Measurements from ENCODE around the gene ABLIM3. TPM values are rescaled to one million over a fixed set of nuclear protein-coding genes. Genes with fewer than 3 reads are reported as not detected.

ABLIM3 gene
- total and polyA plus RNA-seq, 2 of the 13 experiments (the other 11 are each of a cell fraction or from before 2014, with no cell fraction given) = 0.53 to 6.3 TPM

DNA sequence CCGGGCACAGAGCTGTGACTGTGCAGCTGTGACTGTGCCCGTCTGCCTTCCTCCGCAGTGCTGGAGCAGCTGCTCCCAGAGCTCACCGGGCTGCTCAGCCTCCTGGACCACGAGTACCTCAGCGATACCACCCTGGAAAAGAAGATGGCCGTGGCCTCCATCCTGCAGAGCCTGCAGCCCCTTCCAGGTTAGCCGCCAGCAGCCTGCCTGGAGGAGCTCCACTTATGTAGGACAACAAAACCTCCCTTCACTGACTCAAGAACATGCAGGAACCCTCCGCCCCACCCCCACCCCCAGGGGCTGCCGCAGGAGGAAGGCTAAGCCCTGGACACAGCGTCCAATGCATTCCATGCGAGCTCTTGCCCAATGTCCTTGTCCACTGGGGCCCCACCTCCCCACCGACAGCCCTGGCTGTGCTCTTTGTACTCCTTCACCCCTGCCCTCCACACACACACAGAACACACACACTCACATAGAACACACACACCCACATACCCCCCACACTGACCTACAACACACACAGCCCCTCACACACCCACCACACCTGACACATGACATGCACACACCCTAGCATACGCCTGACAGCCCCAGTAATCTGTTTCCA lies 158.3 kb downstream of the ABLIM3 start (continued):
- TF ChIP-seq HNF1A (IDR thresholded peaks at IDR 0.05; ENCODE audit: low read depth) = no peak
- peak; percentile 22; the same call in 1 of the 2 replicates for TF ChIP-seq HNF1A (CRISPR knock-in tag; IDR thresholded peaks at IDR 0.05; ENCODE audit: borderline replicate concordance)
- TF ChIP-seq MXD3 (CRISPR knock-in tag; IDR thresholded peaks at IDR 0.05) = no peak
- TF ChIP-seq, protein P1, sequence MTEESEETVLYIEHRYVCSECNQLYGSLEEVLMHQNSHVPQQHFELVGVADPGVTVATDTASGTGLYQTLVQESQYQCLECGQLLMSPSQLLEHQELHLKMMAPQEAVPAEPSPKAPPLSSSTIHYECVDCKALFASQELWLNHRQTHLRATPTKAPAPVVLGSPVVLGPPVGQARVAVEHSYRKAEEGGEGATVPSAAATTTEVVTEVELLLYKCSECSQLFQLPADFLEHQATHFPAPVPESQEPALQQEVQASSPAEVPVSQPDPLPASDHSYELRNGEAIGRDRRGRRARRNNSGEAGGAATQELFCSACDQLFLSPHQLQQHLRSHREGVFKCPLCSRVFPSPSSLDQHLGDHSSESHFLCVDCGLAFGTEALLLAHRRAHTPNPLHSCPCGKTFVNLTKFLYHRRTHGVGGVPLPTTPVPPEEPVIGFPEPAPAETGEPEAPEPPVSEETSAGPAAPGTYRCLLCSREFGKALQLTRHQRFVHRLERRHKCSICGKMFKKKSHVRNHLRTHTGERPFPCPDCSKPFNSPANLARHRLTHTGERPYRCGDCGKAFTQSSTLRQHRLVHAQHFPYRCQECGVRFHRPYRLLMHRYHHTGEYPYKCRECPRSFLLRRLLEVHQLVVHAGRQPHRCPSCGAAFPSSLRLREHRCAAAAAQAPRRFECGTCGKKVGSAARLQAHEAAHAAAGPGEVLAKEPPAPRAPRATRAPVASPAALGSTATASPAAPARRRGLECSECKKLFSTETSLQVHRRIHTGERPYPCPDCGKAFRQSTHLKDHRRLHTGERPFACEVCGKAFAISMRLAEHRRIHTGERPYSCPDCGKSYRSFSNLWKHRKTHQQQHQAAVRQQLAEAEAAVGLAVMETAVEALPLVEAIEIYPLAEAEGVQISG (CRISPR knock-in tag; IDR thresholded peaks at IDR 0.05) = 0 out of 2 replicates have a peak, but pooled peaks have one; percentile 19
- no peak for TF ChIP-seq KDM2A (CRISPR knock-in tag; IDR thresholded peaks at IDR 0.05; ENCODE audit: borderline replicate concordance, low read depth)
- no peak for TF ChIP-seq CC2D1A (CRISPR knock-in tag; IDR thresholded peaks at IDR 0.05)
- TF ChIP-seq ZNF841 (CRISPR knock-in tag; IDR thresholded peaks at IDR 0.05; ENCODE audit: borderline replicate concordance) = no peak
- TF ChIP-seq ZSCAN25 (CRISPR knock-in tag; IDR thresholded peaks at IDR 0.05) = peak; percentile 91
- TF ChIP-seq, protein P2, sequence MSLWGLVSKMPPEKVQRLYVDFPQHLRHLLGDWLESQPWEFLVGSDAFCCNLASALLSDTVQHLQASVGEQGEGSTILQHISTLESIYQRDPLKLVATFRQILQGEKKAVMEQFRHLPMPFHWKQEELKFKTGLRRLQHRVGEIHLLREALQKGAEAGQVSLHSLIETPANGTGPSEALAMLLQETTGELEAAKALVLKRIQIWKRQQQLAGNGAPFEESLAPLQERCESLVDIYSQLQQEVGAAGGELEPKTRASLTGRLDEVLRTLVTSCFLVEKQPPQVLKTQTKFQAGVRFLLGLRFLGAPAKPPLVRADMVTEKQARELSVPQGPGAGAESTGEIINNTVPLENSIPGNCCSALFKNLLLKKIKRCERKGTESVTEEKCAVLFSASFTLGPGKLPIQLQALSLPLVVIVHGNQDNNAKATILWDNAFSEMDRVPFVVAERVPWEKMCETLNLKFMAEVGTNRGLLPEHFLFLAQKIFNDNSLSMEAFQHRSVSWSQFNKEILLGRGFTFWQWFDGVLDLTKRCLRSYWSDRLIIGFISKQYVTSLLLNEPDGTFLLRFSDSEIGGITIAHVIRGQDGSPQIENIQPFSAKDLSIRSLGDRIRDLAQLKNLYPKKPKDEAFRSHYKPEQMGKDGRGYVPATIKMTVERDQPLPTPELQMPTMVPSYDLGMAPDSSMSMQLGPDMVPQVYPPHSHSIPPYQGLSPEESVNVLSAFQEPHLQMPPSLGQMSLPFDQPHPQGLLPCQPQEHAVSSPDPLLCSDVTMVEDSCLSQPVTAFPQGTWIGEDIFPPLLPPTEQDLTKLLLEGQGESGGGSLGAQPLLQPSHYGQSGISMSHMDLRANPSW (CRISPR knock-in tag; IDR thresholded peaks at IDR 0.05; ENCODE audit: borderline replicate concordance) = no peak
- TF ChIP-seq CEBPB (IDR thresholded peaks at IDR 0.05; ENCODE audit: borderline replicate concordance, low read depth, low read length) = peak; percentile 89
- TF ChIP-seq, protein P3, sequence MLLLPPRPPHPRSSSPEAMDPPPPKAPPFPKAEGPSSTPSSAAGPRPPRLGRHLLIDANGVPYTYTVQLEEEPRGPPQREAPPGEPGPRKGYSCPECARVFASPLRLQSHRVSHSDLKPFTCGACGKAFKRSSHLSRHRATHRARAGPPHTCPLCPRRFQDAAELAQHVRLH (CRISPR knock-in tag; IDR thresholded peaks at IDR 0.05; ENCODE audit: borderline replicate concordance, low read depth) = no peak
- TF ChIP-seq ZGPAT (CRISPR knock-in tag; IDR thresholded peaks at IDR 0.05) = peak; percentile 47; the same call in 1 of the 2 replicates
- no peak for TF ChIP-seq ZNF816 (CRISPR knock-in tag; IDR thresholded peaks at IDR 0.05; ENCODE audit: borderline replicate concordance)
- no peak for TF ChIP-seq ZNF260 (CRISPR knock-in tag; IDR thresholded peaks at IDR 0.05; ENCODE audit: borderline replicate concordance, low read depth)
- 0 out of 2 replicates have a peak, but pooled peaks have one; percentile 31 for TF ChIP-seq MAZ (IDR thresholded peaks at IDR 0.05; ENCODE audit: borderline replicate concordance, low read depth, low read length)
- no peak for TF ChIP-seq MAZ (CRISPR knock-in tag; IDR thresholded peaks at IDR 0.05; ENCODE audit: low read depth)
